22Rv1 (cell line): ENCODE measurements around the gene FMN1.

Experiments used
- H3K27ac ChIP-seq: fragments of 450-650 bp; 2 replicates; pipeline ENCODE4 v1.5.1; 2017
- CTCF ChIP-seq: fragments of 450-650 bp; IDR thresholded peaks from 2 replicates; pipeline ENCODE4 v1.5.1; 2017; ENCODE audit warnings: mild to moderate bottlenecking
- ZFX ChIP-seq: fragments of 450-650 bp; IDR thresholded peaks from 2 replicates; pipeline ENCODE4 v1.6.1; 2017; ENCODE audit warnings: antibody characterized with exemption, borderline replicate concordance

Gene FMN1

GRCh38 chr15:32871883-32872282 is 322.6 kb downstream of the FMN1 start:
- TF ChIP-seq CTCF (no peak), ZFX (no peak)
- H3K27ac ChIP-seq, result no peak overlapping the region

GRCh38 chr15:32870240-32871033 is 324.1 kb downstream of the FMN1 start:
- TF ChIP-seq CTCF (no peak), ZFX (no peak)
- no peak overlapping the region for H3K27ac ChIP-seq

- H3K27ac ChIP-seq, result no peak overlapping the region
- TF ChIP-seq ZFX (no peak), CTCF (no peak)
These were observed 324.7 kb downstream of the FMN1 start for GRCh38 chr15:32869776-32870175.

- H3K27ac ChIP-seq, result no peak overlapping the region
- TF ChIP-seq ZFX (no peak), CTCF (no peak)
These were observed 327.2 kb downstream of the FMN1 start for GRCh38 chr15:32867313-32867626.

GRCh38 chr15:32866454-32867312 is 327.8 kb downstream of the FMN1 start:
- TF ChIP-seq CTCF (no peak), ZFX (no peak)
- H3K27ac ChIP-seq, result no peak overlapping the region

- H3K27ac ChIP-seq, result no peak overlapping the region
- TF ChIP-seq ZFX (no peak), CTCF (no peak)
These were observed 329.7 kb downstream of the FMN1 start for GRCh38 chr15:32864841-32865240.

GRCh38 chr15:32864051-32864450 is 330.5 kb downstream of the FMN1 start:
- TF ChIP-seq ZFX, result no peak
- TF ChIP-seq CTCF, result no peak
- H3K27ac ChIP-seq, result no peak overlapping the region
